T-cell (primary cell): ENCODE measurements around the gene CYP26C1. TPM values are rescaled to one million over a fixed set of nuclear protein-coding genes. Genes with fewer than 3 reads are reported as not detected.

ENCODE experiments used
- ATAC-seq, 4 experiments: fragments of 200-7000 bp in 3 of 4; fragments of 150-1000 bp in 1 of 4; cut with Tn5 transposase; replicated peaks in 1 of 4; 1 replicate in 3 of 4; 2 replicates in 1 of 4; pipeline ENCODE4 v1.10.0; 2021; ENCODE audit warnings: moderate library complexity in 3 of 4, mild to moderate bottlenecking in 2 of 4, moderate number of reproducible peaks in 1 of 4
- CTCF ChIA-PET, 2 donors: fragments of 300-600 bp; sonication (Branson Sonifier 250); formaldehyde crosslinking; loops; one replicate each; lab custom pipeline; 2022; ENCODE audit warnings: antibody characterized with exemption in 2 of 2; lab: Charles Lee
- POLR2A ChIA-PET, 2 donors: fragments of 300-600 bp; sonication (Branson Sonifier 250); formaldehyde crosslinking; loops; one replicate each; lab custom pipeline; 2022; ENCODE audit warnings: antibody characterized with exemption in 2 of 2; lab: Charles Lee
- DNase-seq, 35 experiments: peaks; one replicate each; pipeline versions ENCODE4 v3.0.0 to v3.0.0-alpha.2; 2013 to 2023
- H3K27ac ChIP-seq: one replicate; pipeline ENCODE4 v1.5.1; 2013; ENCODE audit warnings: low read length
- H3K27me3 ChIP-seq, 2 experiments: replicated peaks in 1 of 2; 1 replicate in 1 of 2; 2 replicates in 1 of 2; pipeline versions ENCODE4 v1.6.1 to v1.7.0; 2013; ENCODE audit warnings: low read length in 1 of 2, mixed read lengths in 1 of 2; ENCODE audit not compliant: control insufficient read depth in 2 of 2, insufficient read depth in 2 of 2; ENCODE audit errors: extremely low read depth in 1 of 2
- H3K36me3 ChIP-seq, 2 donors: 1 replicate in 1 of 2; 2 replicates in 1 of 2; pipeline versions ENCODE4 v1.6.1 to v1.7.0; 2013; ENCODE audit warnings: low read length in 1 of 2; ENCODE audit not compliant: control insufficient read depth in 2 of 2, insufficient read depth in 1 of 2; ENCODE audit errors: extremely low read depth in 1 of 2
- H3K4me1 ChIP-seq, 2 experiments: 1 replicate in 1 of 2; 2 replicates in 1 of 2; pipeline versions ENCODE4 v1.6.1 to v1.7.0; 2013; ENCODE audit warnings: low read length in 2 of 2, mixed read lengths in 1 of 2; ENCODE audit not compliant: insufficient read depth in 2 of 2, control insufficient read depth in 1 of 2; ENCODE audit errors: extremely low read depth in 1 of 2
- H3K4me3 ChIP-seq, 2 donors: 1 replicate in 1 of 2; 2 replicates in 1 of 2; pipeline versions ENCODE4 v1.5.1 to v1.7.0; 2013; ENCODE audit warnings: mild to moderate bottlenecking in 2 of 2, low read length in 1 of 2, moderate library complexity in 1 of 2; ENCODE audit not compliant: control insufficient read depth in 1 of 2; ENCODE audit errors: extremely low read depth in 1 of 2
- H3K9me3 ChIP-seq: 2 replicates; pipeline ENCODE4 v1.7.0; 2013
- H3K27ac Mint-ChIP-seq, 2 donors: one replicate each; pipeline ENCODE4 v1.8.0; 2020 to 2021; ENCODE audit warnings: mild to moderate bottlenecking in 2 of 2, mixed read lengths in 2 of 2
- H3K27me3 Mint-ChIP-seq, 2 donors: one replicate each; pipeline ENCODE4 v1.8.0; 2021 to 2022; ENCODE audit warnings: mixed read lengths in 2 of 2
- H3K36me3 Mint-ChIP-seq: one replicate; pipeline ENCODE4 v1.8.0; 2021; ENCODE audit warnings: mixed read lengths
- H3K4me1 Mint-ChIP-seq, 3 donors: one replicate each; pipeline ENCODE4 v1.8.0; 2020 to 2022; ENCODE audit warnings: mixed read lengths in 3 of 3, mild to moderate bottlenecking in 1 of 3
- H3K4me3 Mint-ChIP-seq, 3 donors: one replicate each; pipeline ENCODE4 v1.8.0; 2020 to 2022; ENCODE audit warnings: mild to moderate bottlenecking in 3 of 3, mixed read lengths in 3 of 3, moderate library complexity in 3 of 3
- H3K9me3 Mint-ChIP-seq, 3 donors: one replicate each; pipeline ENCODE4 v1.8.0; 2020 to 2022; ENCODE audit warnings: mixed read lengths in 3 of 3
- WGBS: methylation state at CpG from one replicate; pipeline ENCODE4 v1.1.5; 2013; ENCODE audit warnings: missing lambda C conversion rate; ENCODE audit not compliant: insufficient coverage; 5-methylcytosine and 5-hydroxymethylcytosine counted together
- total RNA-seq, 35 experiments: library from RNA in 6 of 35; stranded (reverse) in 6 of 35; fragments of 120-200 nt in 1 of 35; gene quantifications; one replicate each; pipeline versions ENCODE4 v1.2.1 to v1.2.4 and lab custom pipeline; 2013 to 2026

CYP26C1 gene
- total RNA-seq, 5 donors from 2014 or later (not counting 1 experiment from before 2014, with no cell fraction given), result 0.20 to 0.49 (median 0.38) TPM

DNA sequence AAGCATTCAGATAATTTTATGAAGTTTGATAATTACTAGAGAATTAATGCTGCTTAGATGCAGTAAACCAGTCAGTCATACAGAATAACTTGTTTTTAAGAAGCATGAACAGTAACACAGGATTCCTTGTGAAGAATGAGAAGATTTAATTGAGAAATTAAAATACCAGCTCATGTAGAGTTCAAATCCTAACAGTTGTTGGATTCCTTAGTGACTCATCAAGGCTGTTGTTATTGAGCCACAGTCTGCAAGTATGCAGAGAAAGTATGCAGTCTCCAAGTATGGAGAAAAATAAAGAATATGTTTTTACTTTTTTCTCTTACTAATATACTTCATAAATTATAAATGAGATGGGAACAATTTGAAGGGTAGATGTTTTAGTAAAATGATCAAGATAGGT, 30.2 kb upstream of the CYP26C1 start:
- no peak overlapping the region for H3K27ac ChIP-seq
- Mint-ChIP-seq H3K4me3 (no peak overlapping the region), H3K9me3 (no peaks in the 10 kb centered on the region), H3K27me3 (no peaks in the 10 kb centered on the region), H3K27ac (no peak overlapping the region), H3K4me1 (no peaks in the 10 kb centered on the region), H3K36me3 (peaks cover 40% of the 10 kb centered on the region)
- ChIA-PET POLR2A (interaction anchor here in 1 of 2 donors (0.6 kb wide), 1 partner anchor 109 kb away, joined by 3 read pairs; no protein-coding TSS in a partner anchor), CTCF (interaction anchor here in 1 of 2 donors (0.7 kb wide), 1 partner anchor 1137 kb away, joined by 3 read pairs; no protein-coding TSS in a partner anchor)
- no peaks in the 10 kb centered on the region for H3K36me3 ChIP-seq
- DNase-seq (no peak), ATAC-seq (no peak)
- no peaks in the 10 kb centered on the region for H3K4me1 ChIP-seq
- no peaks in the 10 kb centered on the region for H3K9me3 ChIP-seq
- no peaks in the 10 kb centered on the region for H3K27me3 ChIP-seq
- no peak overlapping the region for H3K4me3 ChIP-seq

DNA sequence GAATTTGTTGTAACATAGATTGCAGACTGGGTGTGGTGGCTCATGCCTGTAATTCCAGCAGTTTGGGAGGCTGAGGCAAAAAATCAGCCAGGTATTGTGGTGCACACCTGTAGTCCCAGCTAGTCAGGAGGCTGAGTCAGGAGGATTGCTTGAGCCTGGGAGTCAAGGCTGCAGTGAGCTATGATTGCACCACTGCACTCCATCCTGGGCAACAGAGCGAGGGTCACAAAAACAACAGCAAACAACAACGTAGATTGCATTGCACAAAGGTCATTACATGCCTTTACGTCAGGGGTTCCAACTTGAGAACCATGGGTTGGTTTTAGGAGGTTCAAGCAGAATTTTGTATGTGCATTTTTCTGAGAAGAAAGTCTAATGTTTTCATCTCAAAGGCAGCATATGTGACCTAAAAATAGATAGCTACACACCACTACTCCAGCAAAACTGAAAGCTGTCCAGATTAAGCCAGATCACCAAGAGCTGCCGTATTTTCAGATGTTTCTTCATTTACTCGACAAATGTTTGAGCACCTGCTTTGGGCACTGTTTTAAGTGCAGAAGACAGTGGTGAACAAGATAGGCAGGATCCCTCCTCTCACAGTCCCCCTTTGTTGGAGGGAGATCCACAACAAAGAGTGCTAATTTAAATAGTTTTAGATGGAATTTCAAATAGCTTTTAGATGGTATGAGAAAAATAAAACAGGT, 28.3 kb upstream of the CYP26C1 start:
- Mint-ChIP-seq H3K36me3 (peaks cover 26% of the 10 kb centered on the region), H3K4me3 (no peak overlapping the region), H3K27me3 (no peaks in the 10 kb centered on the region), H3K4me1 (no peaks in the 10 kb centered on the region), H3K27ac (no peak overlapping the region), H3K9me3 (no peaks in the 10 kb centered on the region)
- Histone ChIP-seq H3K4me3 (no peak overlapping the region), H3K36me3 (no peaks in the 10 kb centered on the region), H3K9me3 (no peaks in the 10 kb centered on the region), H3K27ac (no peak overlapping the region), H3K27me3 (no peaks in the 10 kb centered on the region), H3K4me1 (no peaks in the 10 kb centered on the region)
- no peak for ATAC-seq
- CTCF ChIA-PET, result no interaction called here
- 100% methylated on average over 2 of the region's 5 CpGs for WGBS
- POLR2A ChIA-PET, result no interaction called here
- DNase-seq, result no peak

DNA sequence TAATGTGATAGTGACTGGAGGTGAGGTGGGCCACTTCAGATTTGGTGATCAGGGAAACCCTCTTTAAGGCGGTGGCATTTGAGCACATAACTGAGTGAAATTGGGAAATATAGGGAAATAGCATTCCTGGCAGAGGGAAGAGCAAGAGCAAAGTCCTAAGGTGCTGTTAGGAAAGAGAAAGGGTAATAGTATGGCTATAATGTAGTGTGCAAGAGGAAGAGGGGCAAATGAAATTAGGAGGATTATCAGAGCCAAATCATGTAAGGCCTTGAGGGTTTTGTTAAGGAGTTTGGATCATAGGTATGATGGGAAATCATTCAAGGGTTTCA, 27.8 kb upstream of the CYP26C1 start:
- H3K27ac Mint-ChIP-seq, result no peak overlapping the region
- WGBS, result 100% methylated on average over 1 of the region's 1 CpG
- H3K4me3 Mint-ChIP-seq, result no peak overlapping the region

DNA sequence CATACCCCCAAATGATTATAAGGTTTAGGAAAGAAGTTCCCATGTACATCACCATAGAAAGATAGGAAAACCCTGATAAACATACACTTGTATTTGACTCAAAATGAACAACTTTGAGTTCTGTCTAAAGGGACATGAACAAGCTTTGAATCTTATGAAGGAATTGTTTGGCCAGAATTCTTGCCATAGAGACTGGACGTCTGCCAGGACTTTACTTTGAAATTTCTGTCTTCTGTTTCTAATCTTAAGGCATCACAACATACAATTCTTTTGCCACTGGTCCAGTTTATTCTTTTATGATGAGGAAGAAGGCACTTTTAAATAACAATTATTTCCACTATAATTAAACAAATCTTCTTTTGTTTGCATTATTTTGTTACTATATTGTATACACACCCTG, 26.2 kb upstream of the CYP26C1 start:
- Histone ChIP-seq H3K4me3 (no peak overlapping the region), H3K27me3 (no peaks in the 10 kb centered on the region), H3K27ac (no peak overlapping the region), H3K9me3 (no peaks in the 10 kb centered on the region), H3K4me1 (no peaks in the 10 kb centered on the region), H3K36me3 (no peaks in the 10 kb centered on the region)
- no peaks in the 10 kb centered on the region for H3K27me3 Mint-ChIP-seq
- H3K9me3 Mint-ChIP-seq, result no peaks in the 10 kb centered on the region
- ATAC-seq (no peak), DNase-seq (no peak)
- peaks cover 9% of the 10 kb centered on the region for H3K36me3 Mint-ChIP-seq
- H3K4me3 Mint-ChIP-seq, result no peak overlapping the region
- no CpG with 5 or more reads among the region's 1 CpG for WGBS
- H3K4me1 Mint-ChIP-seq, result no peaks in the 10 kb centered on the region
- ChIA-PET POLR2A (interaction anchor here in 1 of 2 donors (0.6 kb wide), 1 partner anchor 516 kb away, joined by 3 read pairs; no protein-coding TSS in a partner anchor), CTCF (no interaction called here)
- H3K27ac Mint-ChIP-seq, result no peak overlapping the region

More for the DNA sequence above, 27.8 kb upstream of the CYP26C1 start:
- ChIA-PET POLR2A (no interaction called here), CTCF (no interaction called here)
- no peaks in the 10 kb centered on the region for H3K27me3 ChIP-seq
- Mint-ChIP-seq H3K36me3 (peaks cover 20% of the 10 kb centered on the region), H3K27me3 (no peaks in the 10 kb centered on the region), H3K4me1 (no peaks in the 10 kb centered on the region), H3K9me3 (no peaks in the 10 kb centered on the region)
- no peak overlapping the region for H3K4me3 ChIP-seq
- DNase-seq (no peak), ATAC-seq (no peak)
- no peaks in the 10 kb centered on the region for H3K36me3 ChIP-seq
- H3K27ac ChIP-seq, result no peak overlapping the region
- no peaks in the 10 kb centered on the region for H3K9me3 ChIP-seq
- H3K4me1 ChIP-seq, result no peaks in the 10 kb centered on the region

DNA sequence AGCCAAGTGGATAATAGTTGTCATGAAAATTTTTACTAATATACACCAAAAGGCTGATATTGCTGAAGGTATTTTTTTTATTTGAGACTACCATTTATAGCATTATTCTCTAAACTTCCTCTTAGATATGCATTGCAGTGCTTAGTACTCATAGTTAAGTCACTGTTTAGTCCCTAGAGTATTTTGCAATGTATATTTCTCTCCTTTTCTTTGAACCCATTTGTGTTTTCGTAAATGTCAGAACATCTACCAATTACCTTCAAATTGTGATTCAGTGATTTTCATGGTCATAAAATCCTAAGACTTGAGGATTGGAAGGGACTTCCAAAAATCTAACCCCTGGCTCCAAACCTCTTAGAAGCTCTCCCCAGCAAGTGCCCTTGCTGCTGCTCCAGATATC, 21.5 kb upstream of the CYP26C1 start:
- H3K4me3 Mint-ChIP-seq, result no peak overlapping the region
- WGBS, result no CpG with 5 or more reads among the region's 1 CpG
- ATAC-seq (no peak), DNase-seq (no peak)
- H3K27ac Mint-ChIP-seq, result no peak overlapping the region
- Histone ChIP-seq H3K36me3 (no peaks in the 10 kb centered on the region), H3K27me3 (no peaks in the 10 kb centered on the region), H3K4me1 (no peaks in the 10 kb centered on the region), H3K4me3 (no peak overlapping the region), H3K9me3 (no peaks in the 10 kb centered on the region), H3K27ac (no peak overlapping the region)
- no peaks in the 10 kb centered on the region for H3K27me3 Mint-ChIP-seq
- no peaks in the 10 kb centered on the region for H3K9me3 Mint-ChIP-seq
- ChIA-PET CTCF (interaction anchor here in 1 of 2 donors (0.6 kb wide), 1 partner anchor 27 kb away, joined by 3 read pairs; no protein-coding TSS in a partner anchor), POLR2A (no interaction called here)
- H3K36me3 Mint-ChIP-seq, result peaks cover 28% of the 10 kb centered on the region
- H3K4me1 Mint-ChIP-seq, result no peaks in the 10 kb centered on the region

DNA sequence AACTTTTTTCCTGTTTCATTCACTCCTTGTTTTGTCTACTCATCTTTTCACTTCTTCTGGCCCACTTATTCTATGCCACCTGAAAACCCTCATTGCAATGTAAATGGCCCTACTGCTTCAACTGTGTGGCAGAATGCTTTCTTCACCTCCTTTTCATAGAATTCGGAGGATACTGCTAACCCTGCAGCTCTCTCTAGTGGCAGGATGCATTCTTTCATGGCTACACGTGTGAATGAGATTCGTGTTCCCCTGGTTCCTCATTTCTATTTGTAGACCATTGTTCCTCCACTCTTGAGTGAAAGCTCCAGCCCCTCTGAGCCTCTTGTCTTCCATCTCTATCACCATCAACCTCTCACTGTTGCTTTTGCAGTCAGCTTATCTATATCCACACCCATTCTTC, 20.9 kb upstream of the CYP26C1 start:
- ATAC-seq (no peak), DNase-seq (peak in 1 of 35 experiments; percentile 6)
- Mint-ChIP-seq H3K36me3 (peaks cover 28% of the 10 kb centered on the region), H3K4me3 (no peak overlapping the region), H3K27me3 (no peaks in the 10 kb centered on the region), H3K9me3 (no peaks in the 10 kb centered on the region), H3K27ac (no peak overlapping the region), H3K4me1 (no peaks in the 10 kb centered on the region)
- no peaks in the 10 kb centered on the region for H3K27me3 ChIP-seq
- ChIA-PET CTCF (no interaction called here), POLR2A (no interaction called here)
- H3K9me3 ChIP-seq, result no peaks in the 10 kb centered on the region
- H3K4me3 ChIP-seq, result no peak overlapping the region
- H3K36me3 ChIP-seq, result no peaks in the 10 kb centered on the region
- H3K4me1 ChIP-seq, result no peaks in the 10 kb centered on the region
- no peak overlapping the region for H3K27ac ChIP-seq
- WGBS, result 32% methylated on average over 3 of the region's 3 CpGs
